ENCODE measurements around the gene CTR9.

Gene CTR9

GRCh38 chr11:10743354-10744000 lies 7.6 kb upstream of the CTR9 start:
- DNase-seq = no peak

DNA sequence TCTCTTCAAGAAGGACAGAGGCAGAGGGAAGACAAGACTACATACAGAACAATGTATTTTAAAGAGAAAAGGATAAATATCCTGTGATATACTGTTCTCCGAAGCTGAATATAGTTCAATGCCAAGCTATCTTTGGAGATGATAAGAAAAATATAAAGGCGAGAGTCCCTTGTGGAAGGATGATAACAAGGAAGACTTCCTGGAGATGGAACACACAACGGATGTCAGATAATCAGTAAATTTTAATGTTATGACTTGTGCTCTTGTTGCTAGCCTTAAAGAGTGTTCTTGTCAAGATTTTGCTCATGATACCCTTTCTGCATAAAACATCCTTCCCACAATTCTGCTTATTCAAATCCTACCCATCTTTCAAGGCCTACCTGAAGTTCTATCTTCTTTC lies 6.8 kb upstream of the CTR9 start:
- DNase-seq = no peak

- DNase-seq = no peak
Observed at GRCh38 chr11:10746871-10747270, 4.2 kb upstream of the CTR9 start.

- no peak for DNase-seq
Observed at GRCh38 chr11:10747733-10748132, 3.3 kb upstream of the CTR9 start.

- no peak for DNase-seq
Observed at GRCh38 chr11:10749476-10749875, 1.6 kb upstream of the CTR9 start.

- DNase-seq = no peak
Observed at GRCh38 chr11:10751581-10751940, 515 bp downstream of the CTR9 start.

GRCh38 chr11:10752061-10752460 lies 1.0 kb downstream of the CTR9 start:
- no peak for DNase-seq

- no peak for DNase-seq
Observed at GRCh38 chr11:10752486-10752885, 1.4 kb downstream of the CTR9 start.

DNA sequence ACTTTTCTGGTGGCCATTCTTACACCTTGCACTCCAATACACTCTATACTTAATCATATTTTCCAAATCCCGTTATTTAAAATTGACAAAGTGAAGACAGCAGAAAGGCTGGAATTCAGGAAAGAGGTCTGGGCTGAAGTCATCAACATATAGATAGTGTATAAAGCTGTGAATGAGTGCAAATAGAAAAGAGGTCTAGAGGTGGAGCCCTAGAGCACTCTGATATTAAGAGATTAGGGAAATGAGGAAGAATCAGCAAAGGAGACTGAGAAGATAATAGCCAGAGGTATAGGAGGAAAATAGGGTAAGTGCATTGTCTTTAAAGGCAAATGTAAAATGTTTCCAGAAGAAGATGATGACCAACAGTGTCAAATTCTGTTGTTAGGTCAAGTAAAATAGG lies 7.9 kb downstream of the CTR9 start:
- no peak for DNase-seq

DNA sequence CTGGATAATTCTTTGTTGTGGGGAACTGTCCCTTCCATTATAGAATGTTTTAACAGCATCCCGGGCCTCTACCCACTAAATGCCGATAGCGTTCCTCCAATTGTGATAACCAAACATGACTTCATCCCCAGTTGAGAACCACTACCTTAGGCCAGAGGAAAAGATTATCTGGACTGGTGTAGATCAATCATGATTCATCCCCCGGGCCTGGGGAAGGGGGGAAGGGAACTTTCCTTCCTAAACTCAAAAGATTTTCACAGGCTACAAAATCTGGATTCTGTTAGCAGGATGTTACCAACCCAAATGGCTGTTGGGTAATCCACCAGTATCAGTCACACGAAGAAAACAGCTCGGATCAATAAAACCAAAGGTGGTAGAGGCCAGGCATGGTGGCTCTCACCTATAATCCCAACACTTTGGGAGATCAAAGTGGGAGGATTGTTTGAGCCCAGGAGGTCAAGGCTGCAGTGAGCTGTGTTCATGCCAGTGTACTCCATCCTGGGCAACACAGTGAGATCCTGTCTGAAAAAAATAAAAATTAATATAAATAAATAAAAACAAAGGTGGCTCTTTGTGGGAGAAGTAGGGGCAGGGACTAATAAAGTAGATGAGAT lies 10.1 kb downstream of the CTR9 start:
- no peak for DNase-seq

DNA sequence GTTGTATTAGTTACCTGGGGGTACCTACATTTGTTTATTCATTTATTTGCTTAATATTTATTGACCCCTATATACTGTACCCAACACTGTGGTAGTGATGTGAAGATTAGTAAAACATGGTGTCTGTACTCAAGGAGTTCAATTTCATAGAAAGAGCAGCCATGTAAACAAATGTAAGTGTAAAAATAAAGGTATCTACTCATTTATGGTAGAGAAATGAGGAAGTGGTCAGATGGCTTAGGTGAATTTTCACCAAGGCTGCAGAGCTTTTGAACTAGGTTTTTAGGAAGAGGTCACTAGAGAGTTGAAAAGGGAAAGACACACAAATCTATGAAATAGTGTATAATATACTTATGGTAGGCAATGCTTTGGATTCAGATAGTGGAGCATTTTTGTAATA lies 11.1 kb downstream of the CTR9 start:
- no peak for DNase-seq

DNA sequence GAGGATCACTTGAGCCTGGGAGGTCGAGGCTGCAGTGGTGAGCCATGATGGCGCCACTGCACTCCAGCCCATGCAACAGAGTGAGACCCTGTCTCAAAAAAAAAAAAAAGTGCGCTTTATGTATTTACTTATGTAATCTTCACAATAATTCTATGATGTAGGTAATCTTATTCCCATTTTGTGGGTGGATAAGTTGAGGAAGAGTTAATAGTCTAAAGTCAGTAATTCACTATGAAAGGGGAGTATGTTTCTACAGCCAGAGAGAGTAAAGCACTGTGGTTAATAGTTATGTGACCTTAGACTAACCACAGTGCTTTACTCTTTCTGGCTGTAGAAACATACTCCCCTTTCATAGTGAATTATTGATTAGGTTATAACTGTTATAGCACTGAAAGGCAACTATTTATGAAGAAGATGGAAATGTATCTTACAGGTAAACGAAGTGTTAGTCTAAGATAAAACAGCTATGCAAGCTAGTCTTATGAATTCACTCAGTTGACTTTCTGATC lies 11.9 kb downstream of the CTR9 start:
- no peak for DNase-seq

- DNase-seq = no peak
Observed at GRCh38 chr11:10763766-10764165, 12.7 kb downstream of the CTR9 start.

DNA sequence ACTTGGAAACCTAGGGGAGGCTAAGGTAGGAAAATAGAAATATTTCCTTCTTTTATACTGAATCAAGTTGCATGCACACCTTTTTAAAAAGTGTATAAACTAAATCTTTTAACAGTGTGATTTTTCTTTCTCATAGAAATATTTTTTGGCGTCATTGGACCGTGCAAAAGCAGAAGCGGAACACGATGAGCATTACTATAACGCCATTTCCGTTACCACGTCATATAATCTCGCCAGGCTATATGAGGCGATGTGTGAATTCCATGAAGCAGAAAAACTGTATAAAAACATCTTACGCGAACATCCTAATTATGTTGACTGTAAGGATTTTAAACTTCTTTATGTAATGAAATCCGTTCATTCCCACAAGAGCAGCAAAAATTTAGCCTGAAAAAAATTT lies 13.4 kb downstream of the CTR9 start:
- no peak for DNase-seq

DNA sequence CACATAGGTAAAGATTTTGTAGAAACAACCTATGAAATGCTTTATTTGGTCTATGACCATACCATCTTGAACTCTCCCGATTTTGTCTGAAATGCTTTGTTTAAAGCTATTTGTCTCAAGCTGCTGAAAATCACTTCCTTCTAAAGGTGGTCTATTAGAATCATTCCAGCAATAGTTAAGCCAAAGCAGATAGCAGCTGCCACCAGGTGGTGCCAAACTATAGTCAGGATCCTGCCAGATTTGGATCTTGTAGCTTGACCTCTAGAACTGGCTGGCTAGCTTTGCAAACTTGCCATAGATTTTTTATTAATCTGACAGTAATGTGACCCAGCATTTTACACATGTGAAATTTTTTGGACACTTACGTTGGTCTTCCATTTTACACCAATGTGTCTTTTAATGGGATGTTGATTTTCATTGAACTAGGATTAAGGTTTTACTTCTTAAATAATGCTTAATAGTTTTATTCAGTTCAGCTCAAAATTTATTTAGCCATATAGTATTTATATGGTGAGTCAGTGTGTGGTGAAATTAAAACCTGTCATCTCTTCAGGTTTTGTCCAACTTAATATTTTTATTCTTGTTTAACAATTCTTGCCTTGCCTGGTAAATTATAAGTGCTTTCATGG lies 19.7 kb downstream of the CTR9 start:
- DNase-seq = peak; percentile 26

DNA sequence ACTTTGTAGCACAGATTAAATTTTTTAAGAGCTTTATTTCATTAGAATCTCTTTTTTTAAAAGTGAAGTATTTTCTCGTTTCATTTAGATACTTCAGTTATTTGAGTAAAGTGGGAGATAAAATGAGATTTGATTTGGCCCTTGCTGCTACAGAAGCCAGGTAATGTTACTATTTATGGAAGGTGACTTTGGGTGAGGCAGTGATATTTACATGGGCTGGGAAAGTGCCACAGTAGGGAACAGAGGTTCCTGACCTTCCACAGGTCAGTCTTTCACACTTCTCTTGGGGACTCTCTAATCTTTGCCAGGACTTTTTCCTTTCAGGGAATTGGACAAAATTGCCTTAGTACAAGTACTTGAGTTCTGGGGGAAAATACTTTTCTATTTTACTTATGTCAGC lies 20.4 kb downstream of the CTR9 start:
- DNase-seq = no peak

GRCh38 chr11:10774811-10775210 lies 23.8 kb downstream of the CTR9 start:
- DNase-seq = no peak

DNA sequence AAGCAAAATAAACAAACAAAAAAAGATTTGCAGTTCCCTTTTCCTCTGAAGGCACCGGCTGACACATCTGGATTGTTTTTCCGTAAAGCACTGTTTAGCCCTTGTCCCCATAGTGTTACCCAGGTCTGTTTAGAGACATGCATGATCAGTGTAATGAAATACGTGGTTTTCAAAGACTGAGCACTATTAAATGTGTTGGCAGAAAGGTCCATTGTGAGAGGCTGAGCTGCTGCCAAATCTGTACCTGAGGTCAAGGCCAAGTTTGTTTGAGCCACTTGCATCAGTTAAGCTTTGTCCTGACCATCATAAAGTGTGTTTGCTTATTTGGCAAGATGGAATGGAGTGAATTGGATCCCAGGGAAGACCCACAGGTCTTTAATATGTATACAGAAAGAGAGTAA lies 26.3 kb downstream of the CTR9 start:
- no peak for DNase-seq

DNA sequence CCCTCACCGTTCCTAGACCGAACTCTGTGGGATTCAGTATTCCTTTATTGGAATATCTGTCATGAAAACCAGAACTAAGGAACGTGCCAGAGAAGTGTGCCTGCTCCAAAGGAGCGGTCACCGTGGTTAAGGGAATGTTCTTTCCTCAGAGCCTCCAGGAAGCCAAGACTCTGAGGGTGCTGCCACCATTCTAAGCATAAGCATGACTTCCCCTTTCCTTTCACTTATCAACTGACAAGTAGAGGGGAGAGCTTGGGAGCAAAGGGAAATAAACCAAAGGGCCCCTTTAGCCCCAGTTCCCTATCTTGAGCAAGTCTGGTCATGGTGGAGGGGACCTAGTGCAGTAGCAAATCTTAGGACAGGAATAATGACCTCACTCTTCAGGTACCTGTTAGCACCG lies 26.8 kb downstream of the CTR9 start:
- DNase-seq = no peak

- no peak for DNase-seq
Observed at GRCh38 chr11:10778217-10778970, 27.3 kb downstream of the CTR9 start.

DNA sequence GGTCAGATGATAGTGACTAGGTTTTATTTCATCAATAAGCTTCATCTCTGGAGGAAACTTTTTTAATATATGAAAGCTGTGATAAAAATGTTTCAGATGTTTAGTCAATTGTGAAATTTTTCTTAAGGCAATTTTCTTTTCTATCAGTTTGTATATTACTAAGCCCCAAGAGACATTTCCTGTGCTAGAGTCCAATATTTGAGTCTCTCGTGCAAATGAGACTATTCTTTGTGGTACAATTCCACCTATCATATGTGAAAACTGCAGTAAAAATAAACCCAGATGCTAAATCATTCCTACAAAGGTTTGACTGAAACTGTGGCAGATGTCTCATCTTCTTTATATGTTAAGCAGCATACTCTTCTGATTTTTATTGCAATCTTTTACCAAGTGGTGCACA lies 28.0 kb downstream of the CTR9 start:
- DNase-seq = no peak

DNA sequence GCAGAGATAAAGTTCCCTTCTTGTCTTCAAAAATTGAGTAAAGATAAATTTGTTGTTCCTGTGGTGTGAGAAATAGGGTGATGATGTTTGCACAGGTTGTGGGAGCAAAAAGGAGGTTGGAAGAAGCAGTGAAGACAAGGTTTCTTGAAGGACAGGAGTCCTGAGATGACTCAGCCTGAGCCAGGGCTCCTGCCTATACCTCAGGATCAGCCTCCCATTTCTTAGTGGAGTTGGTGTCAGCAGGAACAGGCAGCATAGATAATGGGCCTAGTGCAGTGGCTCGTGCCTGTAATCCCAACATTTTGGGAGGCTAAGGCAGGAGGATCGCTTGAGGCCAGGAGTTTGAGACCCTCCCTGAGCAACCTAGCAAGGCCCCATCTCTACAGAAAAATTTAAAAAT lies 29.0 kb downstream of the CTR9 start:
- no peak for DNase-seq

- DNase-seq = peak; percentile 69
Observed at GRCh38 chr11:10784232-10785145, 33.4 kb downstream of the CTR9 start.
